ENCODE data around the gene UVRAG. TPM values are rescaled to one million over a fixed set of nuclear protein-coding genes. Genes with fewer than 3 reads are reported as not detected.

UVRAG gene
- polyA plus RNA-seq, 1 donor (not counting 4 experiments of a cell fraction or from before 2014, with no cell fraction given), result 11.9 TPM

DNA sequence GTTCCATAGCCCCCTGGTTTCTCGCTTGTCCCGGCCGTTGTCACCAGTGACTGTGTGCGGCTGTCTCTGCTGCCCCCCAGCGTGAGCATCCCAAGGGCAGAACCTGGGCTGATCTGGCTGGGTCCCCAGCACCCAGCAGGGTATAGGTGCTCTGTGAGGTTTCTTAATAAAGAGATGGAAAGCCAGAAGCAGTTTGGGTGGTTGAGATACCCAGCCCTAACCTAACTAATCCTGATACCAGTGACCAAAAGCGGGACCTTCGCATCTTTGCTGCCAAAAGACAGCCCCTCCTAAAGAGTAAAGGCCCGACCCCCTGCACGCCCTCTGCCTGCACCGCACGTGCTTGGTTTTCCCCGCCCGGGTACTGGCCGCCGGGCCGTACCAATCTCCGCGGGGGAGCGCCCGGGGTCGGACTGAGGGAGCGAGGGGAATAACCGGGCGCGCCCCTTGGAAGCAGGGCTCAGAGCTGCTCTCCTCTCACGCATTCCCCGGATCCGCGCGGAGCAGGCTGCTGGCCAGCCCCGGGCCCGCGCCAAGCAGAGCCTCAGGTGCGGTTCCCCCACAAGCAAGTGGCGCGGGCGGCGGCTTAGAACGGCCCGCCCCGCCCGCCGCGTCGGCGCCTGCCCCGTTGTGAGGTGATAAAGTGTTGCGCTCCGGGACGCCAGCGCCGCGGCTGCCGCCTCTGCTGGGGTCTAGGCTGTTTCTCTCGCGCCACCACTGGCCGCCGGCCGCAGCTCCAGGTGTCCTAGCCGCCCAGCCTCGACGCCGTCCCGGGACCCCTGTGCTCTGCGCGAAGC is 46.7 kb upstream of the UVRAG start, which contains the start of gene DGAT2:
Gene DGAT2 (plus strand): TSS at position 667 of the 797 bp plus-strand sequence. CDS start 214 bp downstream, outside the sequence.
- TF ChIP-seq, protein P1, sequence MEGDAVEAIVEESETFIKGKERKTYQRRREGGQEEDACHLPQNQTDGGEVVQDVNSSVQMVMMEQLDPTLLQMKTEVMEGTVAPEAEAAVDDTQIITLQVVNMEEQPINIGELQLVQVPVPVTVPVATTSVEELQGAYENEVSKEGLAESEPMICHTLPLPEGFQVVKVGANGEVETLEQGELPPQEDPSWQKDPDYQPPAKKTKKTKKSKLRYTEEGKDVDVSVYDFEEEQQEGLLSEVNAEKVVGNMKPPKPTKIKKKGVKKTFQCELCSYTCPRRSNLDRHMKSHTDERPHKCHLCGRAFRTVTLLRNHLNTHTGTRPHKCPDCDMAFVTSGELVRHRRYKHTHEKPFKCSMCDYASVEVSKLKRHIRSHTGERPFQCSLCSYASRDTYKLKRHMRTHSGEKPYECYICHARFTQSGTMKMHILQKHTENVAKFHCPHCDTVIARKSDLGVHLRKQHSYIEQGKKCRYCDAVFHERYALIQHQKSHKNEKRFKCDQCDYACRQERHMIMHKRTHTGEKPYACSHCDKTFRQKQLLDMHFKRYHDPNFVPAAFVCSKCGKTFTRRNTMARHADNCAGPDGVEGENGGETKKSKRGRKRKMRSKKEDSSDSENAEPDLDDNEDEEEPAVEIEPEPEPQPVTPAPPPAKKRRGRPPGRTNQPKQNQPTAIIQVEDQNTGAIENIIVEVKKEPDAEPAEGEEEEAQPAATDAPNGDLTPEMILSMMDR (optimal IDR thresholded peaks at IDR 0.05 in 1 of 3, IDR thresholded peaks at IDR 0.05 in 1 of 3, conservative IDR thresholded peaks at IDR 0.05 in 1 of 3; ENCODE audit: extremely low read depth in 1 of 3, insufficient read depth in 2 of 3, low read length in 3 of 3), result peak in 1 of 3 experiments; percentile 22
- no peak for TF ChIP-seq EZH2 (IDR thresholded peaks at IDR 0.05; ENCODE audit: low read length)
- H3K4me1 ChIP-seq (ENCODE audit: control insufficient read depth, extremely low read depth, insufficient read depth, low read length), result peaks cover 9% of the 10 kb centered on the region
- no peaks in the 10 kb centered on the region for H3K36me3 ChIP-seq (ENCODE audit: control insufficient read depth in 2 of 2, extremely low read depth in 1 of 2, insufficient read depth in 2 of 2, low read length in 2 of 2)
- peak within 1 kb of the TSS; percentile 73 for H2AFZ ChIP-seq (ENCODE audit: control insufficient read depth, low read length)
- H3K9me3 ChIP-seq (ENCODE audit: control insufficient read depth, low read depth, low read length), result no peaks in the 10 kb centered on the region
- peak within 1 kb of the TSS; percentile 45 to 63 (median 54) for H3K4me3 ChIP-seq (ENCODE audit: control insufficient read depth in 2 of 3, extremely low read depth in 1 of 3, insufficient read depth in 2 of 3, low read depth in 1 of 3, low read length in 3 of 3)
- H3K9ac ChIP-seq (ENCODE audit: control insufficient read depth, extremely low read depth, insufficient read depth, low read length), result peak within 1 kb of the TSS; percentile 73
- no peaks in the 10 kb centered on the region for H4K20me1 ChIP-seq (ENCODE audit: control insufficient read depth, extremely low read depth, insufficient read depth, low read length)
- H3K27ac ChIP-seq (ENCODE audit: control insufficient read depth, insufficient read depth, low read length), result peak within 1 kb of the TSS; percentile 34
- dilution Hi-C loops (cut with MboI; ENCODE audit: extremely low pct_ligation_motif_present, low sequenced_read_pairs), result no loop called here
- DNase-seq (ENCODE audit: low read depth, low spot score) (no peak), FAIRE-seq (no peak)
- H3K9me1 ChIP-seq (ENCODE audit: control insufficient read depth, extremely low read depth, insufficient read depth, low read length), result no peaks in the 10 kb centered on the region
- H3K27me3 ChIP-seq (ENCODE audit: control insufficient read depth, extremely low read depth, insufficient read depth, low read length), result peaks cover 33% of the 10 kb centered on the region
- H3K4me2 ChIP-seq (ENCODE audit: control insufficient read depth, extremely low read depth, insufficient read depth, low read depth, low read length), result peak within 1 kb of the TSS; percentile 77
- no peaks in the 10 kb centered on the region for H3K79me2 ChIP-seq (ENCODE audit: control insufficient read depth, insufficient read depth, low read length)

DNA sequence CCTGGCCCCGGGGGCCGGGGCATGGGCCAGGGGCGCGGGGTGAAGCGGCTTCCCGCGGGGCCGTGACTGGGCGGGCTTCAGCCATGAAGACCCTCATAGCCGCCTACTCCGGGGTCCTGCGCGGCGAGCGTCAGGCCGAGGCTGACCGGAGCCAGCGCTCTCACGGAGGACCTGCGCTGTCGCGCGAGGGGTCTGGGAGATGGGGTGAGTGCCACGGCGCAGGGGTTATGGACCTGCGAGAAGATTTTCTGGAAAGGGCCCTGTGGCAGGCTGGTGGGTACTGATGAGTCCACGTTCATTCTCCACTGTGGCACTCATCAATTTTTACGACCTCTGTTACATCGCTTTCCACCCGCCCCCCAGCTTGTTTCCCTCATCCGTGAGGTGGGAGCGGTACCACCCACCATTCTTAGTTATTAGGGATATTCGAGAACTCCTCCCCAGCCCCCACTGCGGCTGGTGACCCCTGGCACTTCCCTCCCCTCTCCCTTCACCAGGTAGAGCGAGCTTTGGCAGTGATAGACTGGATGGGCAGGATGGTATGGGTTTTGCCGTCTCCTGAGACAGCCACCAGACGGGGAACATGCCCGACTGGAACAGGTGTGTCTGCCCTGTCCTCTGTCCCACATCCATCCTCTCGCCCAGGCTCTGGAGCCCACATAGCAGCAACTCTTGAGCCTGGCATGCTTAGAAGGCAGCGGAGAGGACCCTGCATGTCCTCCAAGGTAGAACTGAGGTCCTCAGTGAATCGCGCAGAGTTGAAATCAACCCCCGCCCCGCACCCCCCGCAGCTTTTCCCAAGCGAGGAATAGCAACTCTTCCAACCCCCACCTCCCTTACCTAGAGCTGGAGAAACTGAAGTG is 45.9 kb upstream of the UVRAG start:
- FAIRE-seq, result no peak
- H4K20me1 ChIP-seq (ENCODE audit: control insufficient read depth, extremely low read depth, insufficient read depth, low read length), result no peaks in the 10 kb centered on the region
- H3K9me1 ChIP-seq (ENCODE audit: control insufficient read depth, extremely low read depth, insufficient read depth, low read length), result no peaks in the 10 kb centered on the region
- peak overlapping the region; percentile 73 for H3K9ac ChIP-seq (ENCODE audit: control insufficient read depth, extremely low read depth, insufficient read depth, low read length)
- peak; percentile 88 for TF ChIP-seq EZH2 (IDR thresholded peaks at IDR 0.05; ENCODE audit: low read length)
- TF ChIP-seq, protein P1 (optimal IDR thresholded peaks at IDR 0.05 in 1 of 3, IDR thresholded peaks at IDR 0.05 in 1 of 3, conservative IDR thresholded peaks at IDR 0.05 in 1 of 3; ENCODE audit: extremely low read depth in 1 of 3, insufficient read depth in 2 of 3, low read length in 3 of 3), result no peak
- dilution Hi-C loops (cut with MboI; ENCODE audit: extremely low pct_ligation_motif_present, low sequenced_read_pairs), result no loop called here
- peak overlapping the region; percentile 45 to 63 (median 54) for H3K4me3 ChIP-seq (ENCODE audit: control insufficient read depth in 2 of 3, extremely low read depth in 1 of 3, insufficient read depth in 2 of 3, low read depth in 1 of 3, low read length in 3 of 3)
- H3K9me3 ChIP-seq (ENCODE audit: control insufficient read depth, low read depth, low read length), result no peaks in the 10 kb centered on the region
- H3K4me1 ChIP-seq (ENCODE audit: control insufficient read depth, extremely low read depth, insufficient read depth, low read length), result peaks cover 9% of the 10 kb centered on the region
- no peaks in the 10 kb centered on the region for H3K36me3 ChIP-seq (ENCODE audit: control insufficient read depth in 2 of 2, extremely low read depth in 1 of 2, insufficient read depth in 2 of 2, low read length in 2 of 2)
- no peak overlapping the region for H3K27ac ChIP-seq (ENCODE audit: control insufficient read depth, insufficient read depth, low read length)
- H3K79me2 ChIP-seq (ENCODE audit: control insufficient read depth, insufficient read depth, low read length), result no peaks in the 10 kb centered on the region
- no peak for DNase-seq (ENCODE audit: low read depth, low spot score)
- peak overlapping the region; percentile 77 for H3K4me2 ChIP-seq (ENCODE audit: control insufficient read depth, extremely low read depth, insufficient read depth, low read depth, low read length)
- H2AFZ ChIP-seq (ENCODE audit: control insufficient read depth, low read length), result peak overlapping the region; percentile 42
- H3K27me3 ChIP-seq (ENCODE audit: control insufficient read depth, extremely low read depth, insufficient read depth, low read length), result peaks cover 33% of the 10 kb centered on the region
